ENCODE results near the gene NHSL1.

NHSL1 gene

GRCh38 chr6:138492113-138492512, 7.2 kb downstream of the NHSL1 start:
- DNase-seq: no peak

GRCh38 chr6:138491017-138491416, 8.3 kb downstream of the NHSL1 start:
- no peak for DNase-seq

DNA sequence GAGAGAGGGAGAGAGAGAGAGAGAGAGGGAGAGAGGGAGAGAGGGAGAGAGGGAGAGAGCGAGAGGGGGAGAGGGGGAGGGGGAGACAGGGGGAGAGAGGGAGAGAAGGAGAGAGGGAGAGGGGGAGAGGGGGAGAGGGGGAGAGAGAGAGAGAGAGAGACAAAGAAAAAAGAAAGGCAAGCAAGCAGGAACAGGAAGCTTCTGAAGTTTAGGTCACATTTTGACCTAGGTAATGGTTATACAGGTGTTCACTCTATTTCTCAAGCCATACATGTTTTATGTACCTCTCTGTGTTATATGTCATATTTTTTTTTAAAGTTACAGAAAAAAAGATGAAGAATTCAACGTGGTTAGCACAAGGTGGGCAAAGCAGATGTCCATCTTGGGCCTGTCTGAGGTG, 9.4 kb downstream of the NHSL1 start:
- no peak for DNase-seq

- no peak for DNase-seq
Measured at GRCh38 chr6:138487102-138487604, 12.1 kb downstream of the NHSL1 start.

- no peak for DNase-seq
Measured at GRCh38 chr6:138486249-138487101, 12.8 kb downstream of the NHSL1 start.

DNA sequence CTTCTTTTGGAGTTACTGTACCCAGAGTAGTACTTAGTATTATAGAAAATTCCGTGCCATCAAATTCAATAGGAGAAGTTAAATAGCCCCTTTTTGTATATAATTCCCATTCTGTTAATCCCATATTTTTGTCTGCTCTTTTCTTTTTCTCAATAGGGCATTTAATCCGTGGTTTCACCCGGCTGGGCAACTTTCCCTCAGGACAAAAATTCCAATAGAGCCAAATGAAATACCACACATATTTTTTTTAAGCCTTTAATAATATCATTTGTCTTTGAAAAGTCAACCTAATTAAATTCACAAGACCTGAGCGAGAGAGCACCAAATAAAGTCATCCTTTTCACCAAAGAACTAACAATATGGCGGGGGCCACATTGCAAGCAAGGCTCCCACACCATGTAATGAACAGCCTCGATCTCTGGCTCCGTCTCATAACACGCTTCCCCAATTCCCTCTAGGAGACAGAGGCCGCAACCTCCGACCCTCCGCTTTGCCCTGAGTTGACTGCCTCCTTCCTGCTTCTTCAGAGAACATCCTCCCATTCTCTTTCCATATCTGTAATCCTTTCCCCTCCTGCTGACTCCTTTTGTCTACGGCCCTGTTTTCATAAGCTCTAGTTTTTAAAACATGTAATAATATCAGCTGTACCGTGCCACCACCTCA, 13.6 kb downstream of the NHSL1 start:
- DNase-seq: no peak

GRCh38 chr6:138485005-138485545, 14.2 kb downstream of the NHSL1 start:
- no peak for DNase-seq

GRCh38 chr6:138484018-138484731, 15.1 kb downstream of the NHSL1 start:
- DNase-seq: no peak

GRCh38 chr6:138482816-138483215, 16.5 kb downstream of the NHSL1 start:
- DNase-seq: no peak

DNA sequence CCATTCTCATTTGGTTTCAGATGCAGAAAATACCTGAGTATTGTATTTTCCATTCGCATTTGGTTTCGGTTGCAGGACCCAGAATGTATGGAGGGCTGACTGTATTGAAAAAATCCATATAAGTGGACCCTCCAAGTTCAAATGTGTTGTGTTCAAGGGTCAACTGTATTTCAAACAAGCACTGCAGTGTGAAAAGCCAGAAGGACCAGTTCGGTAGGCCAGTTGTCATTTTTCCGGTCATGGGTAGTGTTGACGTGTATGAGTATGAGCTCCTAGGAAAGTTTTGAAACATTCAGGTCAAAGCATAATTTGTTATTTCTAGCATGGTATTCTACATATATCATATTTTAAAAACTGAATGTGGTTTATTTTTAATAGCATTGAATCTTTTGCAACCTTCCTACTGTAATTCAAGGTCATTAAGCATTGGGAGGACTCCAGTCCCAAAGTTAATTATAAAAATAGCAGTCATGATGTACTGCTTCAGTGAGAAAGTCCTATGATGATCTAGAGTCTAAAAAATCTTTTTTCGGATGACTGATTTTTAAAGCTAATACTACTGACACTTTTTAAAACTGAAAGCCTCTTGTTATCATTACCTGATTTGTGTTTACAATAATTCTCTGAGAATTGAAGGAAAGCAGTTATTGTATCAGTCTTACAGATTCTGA, 18.9 kb downstream of the NHSL1 start:
- DNase-seq: no peak

DNA sequence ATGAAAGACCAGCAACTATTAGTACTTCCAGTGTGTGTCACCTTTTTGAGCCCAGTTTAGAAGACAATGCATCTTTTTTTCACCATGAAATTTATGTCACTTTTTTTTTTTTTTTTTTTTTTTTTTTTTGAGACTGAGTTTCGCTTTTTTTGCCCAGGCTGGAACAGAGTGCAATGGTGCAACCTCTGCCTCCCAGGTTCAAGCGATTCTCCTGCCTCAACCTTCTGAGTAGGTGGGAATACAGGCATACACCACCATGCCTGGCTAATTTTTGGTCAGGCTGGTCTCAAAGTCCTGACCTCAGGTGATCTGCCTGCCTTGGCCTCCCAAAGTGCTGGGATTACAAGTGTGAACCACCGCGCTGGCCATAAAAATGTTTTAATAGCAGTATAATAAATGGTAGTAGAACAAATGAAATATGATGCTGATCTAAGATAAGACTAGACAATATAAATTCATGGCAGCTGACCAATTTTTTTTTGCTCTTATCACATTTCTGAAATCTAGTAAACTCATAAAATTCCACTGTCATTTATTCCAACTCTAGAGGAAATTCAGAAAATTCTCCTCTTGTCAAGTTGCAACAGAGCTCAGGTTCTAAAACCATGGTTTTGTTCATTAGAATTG, 21.3 kb downstream of the NHSL1 start:
- DNase-seq: no peak

DNA sequence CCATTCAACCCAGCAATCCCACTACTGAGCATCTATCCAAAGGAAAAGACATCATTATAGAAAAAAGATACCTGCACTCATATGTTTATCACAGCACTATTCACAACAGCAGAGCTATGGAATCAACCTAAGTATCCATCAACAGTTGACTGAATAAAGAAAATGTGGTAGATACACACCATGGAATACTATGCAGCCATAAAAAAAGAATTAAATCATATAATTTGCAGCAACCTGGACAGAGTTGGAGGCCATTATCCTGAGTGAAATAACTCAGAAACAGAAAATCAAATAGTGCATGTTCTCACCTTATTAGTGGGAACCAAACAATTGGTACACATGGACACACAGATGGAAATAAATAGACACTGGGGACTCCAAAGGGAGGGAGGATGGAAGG, 23.2 kb downstream of the NHSL1 start:
- DNase-seq: no peak

- DNase-seq: no peak
Measured at GRCh38 chr6:138473144-138473543, 26.1 kb downstream of the NHSL1 start.

DNA sequence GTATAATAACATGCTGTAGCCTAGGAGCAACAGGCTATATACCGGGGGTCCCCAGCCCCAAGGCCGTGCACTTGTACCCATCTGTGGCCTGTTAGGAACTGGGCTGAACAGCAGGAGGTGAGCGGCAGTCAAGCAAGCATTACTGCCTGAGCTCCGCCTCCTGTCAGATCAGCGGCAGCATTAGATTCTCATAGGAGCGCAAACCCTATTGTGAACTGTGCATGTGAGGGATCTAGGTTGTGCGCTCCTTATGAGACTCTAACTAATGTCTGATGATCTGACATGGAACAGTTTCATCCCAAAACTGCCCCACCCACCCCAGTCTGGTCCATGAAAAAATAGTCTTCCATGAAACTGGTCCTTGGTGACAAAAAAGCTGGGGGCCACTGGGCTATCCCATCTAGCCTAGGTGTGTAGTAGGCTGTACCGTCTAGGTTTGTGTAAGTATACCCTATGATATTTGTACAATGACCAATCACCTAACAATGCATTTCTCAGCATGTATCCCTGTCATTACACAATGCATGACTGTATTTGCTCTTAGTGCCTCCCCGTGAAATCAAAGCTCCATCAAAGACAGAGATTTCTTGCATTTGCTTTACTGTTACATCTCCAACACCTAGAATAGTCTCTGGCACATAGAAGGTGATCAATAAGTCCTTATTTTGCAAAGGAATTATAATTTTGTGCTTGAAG, 30.8 kb downstream of the NHSL1 start:
- DNase-seq: no peak

GRCh38 chr6:138467901-138468300, 31.4 kb downstream of the NHSL1 start:
- DNase-seq: no peak

DNA sequence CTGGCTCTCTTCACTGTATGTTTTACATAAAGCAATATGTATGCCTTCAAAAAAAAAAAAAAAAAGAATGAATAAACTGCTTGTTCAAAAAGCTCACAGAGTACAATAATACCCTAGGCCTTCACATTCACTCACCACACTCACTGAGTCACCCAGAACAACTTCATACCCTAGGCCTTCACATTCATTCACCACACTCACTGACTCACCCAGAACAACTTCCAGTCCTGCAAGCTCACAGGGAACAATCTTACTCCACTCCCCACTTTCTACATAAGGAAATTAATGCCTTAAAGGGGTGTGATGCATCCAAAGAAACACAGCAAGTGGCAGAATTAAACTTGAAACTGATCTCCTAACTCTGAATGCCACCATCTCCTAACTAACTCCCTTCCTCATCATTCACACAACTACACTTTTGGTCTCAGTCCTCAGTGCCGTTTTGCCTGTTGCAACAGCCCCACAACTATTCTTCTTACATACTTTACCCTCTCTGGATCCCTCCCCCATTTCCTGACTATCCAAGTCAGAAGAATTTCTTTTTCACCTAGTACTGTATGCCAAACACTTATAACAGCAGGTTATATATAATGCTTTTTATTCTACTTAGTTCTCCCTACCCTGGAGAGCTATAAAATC, 34.2 kb downstream of the NHSL1 start:
- no peak for DNase-seq

DNA sequence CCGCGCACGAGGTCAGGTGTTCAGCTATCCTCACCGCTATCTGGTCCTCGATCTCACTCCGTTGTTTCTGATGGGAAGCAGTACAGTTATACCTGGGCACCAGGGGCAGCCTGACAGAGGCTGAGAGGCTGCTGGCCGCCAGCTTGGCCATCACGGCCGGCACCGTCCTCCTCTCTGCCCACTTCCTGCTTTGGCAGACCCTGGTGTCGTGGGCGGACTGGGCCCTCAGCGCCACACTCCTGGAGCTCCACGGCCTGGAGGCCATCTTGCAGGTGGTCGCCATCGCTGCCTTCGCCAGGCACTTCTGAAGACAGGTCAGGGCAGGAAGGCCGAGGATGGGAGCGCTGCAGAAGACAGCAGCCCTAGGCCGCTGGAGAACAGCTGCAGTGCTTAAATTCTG, 35.2 kb downstream of the NHSL1 start:
- DNase-seq: no peak

- DNase-seq: no peak
Measured at GRCh38 chr6:138461647-138462046, 37.6 kb downstream of the NHSL1 start.

- no peak for DNase-seq
Measured at GRCh38 chr6:138456401-138456790, 42.9 kb downstream of the NHSL1 start.

- no peak for DNase-seq
Measured at GRCh38 chr6:138455746-138456400, 43.4 kb downstream of the NHSL1 start.

Measured in RPMI8226 (cell line).